Left renal cortex interstitium (tissue), 4 donors: ENCODE data around the gene SERTM2. TPM values are rescaled to one million over a fixed set of nuclear protein-coding genes. Genes with fewer than 3 reads are reported as not detected.
"Not testable (repeated sequence)": the region's sequence is repeated elsewhere in the genome, so short reads cannot be mapped to it uniquely, and the experiment has no call there.

Experiments used
- DNase-seq, 4 donors: peaks; one replicate each; pipeline ENCODE4 v3.0.0-alpha.2; 2013; ENCODE audit warnings: low read depth in 4 of 4, low spot score in 2 of 4, missing footprints in 1 of 4
- polyA plus RNA-seq, 4 donors: library from polyadenylated mRNA; unstranded; fragments of 120-200 nt; gene quantifications; one replicate each; pipeline ENCODE4 v1.2.1, GENCODE V29; 2013; ENCODE audit not compliant: insufficient read length in 4 of 4

The SERTM2 gene
- under 1 TPM in 1 of 4 donors, not detected in 3; 0.08 TPM for polyA plus RNA-seq

- DNase-seq: no peak
Measured at GRCh38 chrX:111511477-111511876, at the start of gene SERTM2. SERTM2 (plus strand) TSS chrX:111511645; CDS start chrX:111518858, 7,213 bp downstream.

- DNase-seq: no peak
Measured at GRCh38 chrX:111465669-111466068, 45.8 kb upstream of the SERTM2 start.

DNA sequence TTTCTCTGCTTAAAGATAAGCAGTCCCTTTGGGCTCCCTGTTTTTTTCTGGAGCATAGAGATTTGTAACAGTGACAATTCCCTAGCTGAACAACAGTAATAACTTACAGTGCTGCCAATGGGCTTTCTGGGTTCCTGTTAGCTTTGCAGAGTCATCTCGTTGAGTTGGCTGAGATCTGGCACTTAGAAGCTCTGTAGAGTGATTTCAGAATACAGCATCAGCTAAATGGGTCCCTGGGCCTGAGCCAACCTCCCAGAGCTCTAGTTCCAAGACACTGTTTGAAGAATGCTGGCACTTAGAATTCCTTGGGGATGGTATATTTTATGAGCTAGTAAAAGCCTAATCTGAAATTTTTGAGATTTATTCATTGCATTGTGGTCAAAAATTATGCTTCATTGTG is 43.5 kb upstream of the SERTM2 start:
- no peak for DNase-seq

GRCh38 chrX:111470681-111471403 is 40.6 kb upstream of the SERTM2 start:
- DNase-seq: no peak

DNA sequence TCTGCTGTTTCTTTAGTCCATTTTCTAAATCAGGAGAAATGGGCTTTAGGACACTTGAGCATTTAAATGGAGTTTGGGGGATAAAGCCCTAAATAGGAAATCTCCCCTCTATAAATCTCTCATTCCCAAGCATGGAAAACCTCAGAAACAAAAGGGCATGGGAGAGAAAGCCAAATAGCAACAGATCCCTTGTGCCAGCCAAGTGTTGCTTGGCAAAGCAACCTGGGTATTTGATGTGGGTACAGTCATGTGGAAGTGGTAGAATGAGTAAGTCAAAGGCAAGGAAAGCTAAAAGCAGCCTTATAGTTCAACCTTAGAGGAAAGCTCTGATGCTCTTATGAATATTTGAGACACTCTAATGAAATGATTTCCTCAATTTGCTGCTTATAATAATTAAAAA is 29.5 kb upstream of the SERTM2 start:
- DNase-seq: no peak

DNA sequence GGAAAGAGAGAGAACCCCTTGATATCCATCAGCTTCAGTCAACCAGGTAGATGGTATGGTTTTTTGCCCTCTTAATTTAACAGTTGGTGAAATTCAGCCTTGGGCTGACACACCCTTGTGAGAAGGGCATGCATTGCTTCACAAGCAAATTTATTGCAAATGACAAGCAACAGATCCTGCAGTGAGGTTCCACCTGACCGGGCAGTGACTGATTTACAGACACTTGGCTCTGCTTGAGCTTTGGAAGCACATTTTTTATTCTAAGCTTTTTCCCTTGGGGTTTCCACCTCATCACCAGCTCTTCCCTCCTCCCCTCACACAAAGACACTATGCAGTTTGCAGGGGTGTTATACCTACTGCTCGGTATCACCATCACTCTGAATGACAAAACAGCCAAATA is 28.3 kb upstream of the SERTM2 start:
- peak in 3 of 4 donors; percentile 13 to 58 (median 34) for DNase-seq

GRCh38 chrX:111483881-111484280 is 27.6 kb upstream of the SERTM2 start:
- DNase-seq: no peak

GRCh38 chrX:111490688-111491087 is 20.8 kb upstream of the SERTM2 start:
- DNase-seq: no peak

DNA sequence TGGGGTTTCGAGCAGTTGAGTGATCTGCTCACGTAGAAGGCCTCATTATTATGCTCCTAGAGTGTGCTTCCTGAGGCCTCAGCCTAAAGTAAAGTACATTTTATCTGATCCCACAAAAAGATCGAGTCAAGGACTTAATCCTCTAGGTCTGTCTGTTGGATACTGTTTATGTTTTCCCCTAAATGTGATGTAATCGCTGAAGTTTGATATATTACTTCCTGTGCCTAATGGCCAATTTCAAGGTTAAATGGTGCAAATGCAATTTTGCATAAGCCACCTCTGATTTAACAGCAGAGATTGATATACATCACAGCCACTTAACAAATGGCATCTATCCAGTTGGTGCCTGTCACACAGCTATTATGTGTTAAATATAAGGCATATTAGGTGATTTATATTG is 19.4 kb upstream of the SERTM2 start:
- DNase-seq: no peak

DNA sequence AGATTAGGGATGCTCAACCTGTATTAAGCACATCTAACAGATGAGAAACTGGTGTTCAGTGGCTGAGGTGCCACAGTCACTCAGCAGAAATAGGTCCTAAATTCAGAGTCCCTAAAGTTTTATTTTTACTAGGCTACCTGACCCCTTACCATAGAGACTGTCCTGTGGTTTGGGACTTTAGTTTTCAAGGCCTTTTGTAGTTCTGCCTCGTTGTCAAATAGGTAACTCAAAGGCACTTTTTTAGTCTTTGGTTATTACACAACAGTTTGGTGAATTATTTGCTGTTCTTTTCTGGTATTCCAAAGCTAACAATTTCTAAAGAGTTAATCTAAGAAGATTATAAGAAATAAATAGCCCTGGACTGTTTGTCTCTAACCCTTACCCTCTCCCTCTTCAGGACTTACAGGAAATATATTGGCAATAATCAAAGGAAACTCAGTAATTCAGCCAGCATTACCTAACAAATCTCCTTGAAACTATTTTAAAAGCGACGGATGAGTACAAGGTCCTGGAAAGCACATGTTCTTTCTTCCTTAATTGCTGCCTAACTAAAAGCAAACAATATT is 12.8 kb upstream of the SERTM2 start:
- DNase-seq: no peak

GRCh38 chrX:111503485-111503993 is 7.9 kb upstream of the SERTM2 start:
- DNase-seq: no peak

GRCh38 chrX:111504941-111505340 is 6.5 kb upstream of the SERTM2 start:
- no peak for DNase-seq

DNA sequence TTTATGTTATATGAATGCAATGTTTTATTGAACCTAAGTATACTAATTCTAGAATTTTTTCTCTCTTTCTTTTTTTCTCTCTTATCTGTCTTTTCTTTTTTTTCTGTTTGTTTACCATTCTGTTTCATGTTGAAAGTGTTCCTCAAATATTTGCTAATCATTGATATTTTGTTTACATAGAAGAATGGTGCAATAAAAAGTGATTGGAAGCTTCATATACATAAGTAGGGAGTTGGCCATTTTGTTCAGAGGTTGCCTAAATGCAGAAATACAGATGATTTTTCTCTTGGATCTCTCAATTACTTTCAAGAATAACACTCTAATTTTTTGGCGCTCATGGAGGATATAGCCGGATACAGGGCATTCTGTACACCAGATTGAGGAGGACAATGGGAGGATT is 5.7 kb upstream of the SERTM2 start:
- no peak for DNase-seq

- DNase-seq: no peak
Measured at GRCh38 chrX:111506826-111507225, 4.6 kb upstream of the SERTM2 start.

GRCh38 chrX:111507933-111508332 is 3.5 kb upstream of the SERTM2 start:
- DNase-seq: no peak

DNA sequence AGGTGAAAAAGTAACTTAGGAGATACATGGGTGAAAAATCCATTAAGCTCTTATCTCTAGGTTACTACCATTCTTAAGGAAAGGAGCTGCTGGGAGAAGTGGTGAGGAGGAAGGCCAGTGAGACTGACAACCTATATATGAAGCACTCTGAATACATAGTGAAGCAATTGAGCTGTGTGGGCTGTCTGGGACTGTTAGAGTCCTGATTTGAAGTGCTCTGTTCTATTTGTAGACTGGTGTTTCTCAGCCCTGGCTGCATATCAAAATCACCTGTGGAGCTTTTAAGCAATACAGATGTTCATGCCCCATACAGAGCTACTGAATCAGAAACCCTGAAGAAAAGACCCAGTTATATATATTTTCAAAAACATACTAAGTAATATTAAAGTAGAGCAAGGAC is 3.9 kb downstream of the SERTM2 start:
- DNase-seq: no peak

DNA sequence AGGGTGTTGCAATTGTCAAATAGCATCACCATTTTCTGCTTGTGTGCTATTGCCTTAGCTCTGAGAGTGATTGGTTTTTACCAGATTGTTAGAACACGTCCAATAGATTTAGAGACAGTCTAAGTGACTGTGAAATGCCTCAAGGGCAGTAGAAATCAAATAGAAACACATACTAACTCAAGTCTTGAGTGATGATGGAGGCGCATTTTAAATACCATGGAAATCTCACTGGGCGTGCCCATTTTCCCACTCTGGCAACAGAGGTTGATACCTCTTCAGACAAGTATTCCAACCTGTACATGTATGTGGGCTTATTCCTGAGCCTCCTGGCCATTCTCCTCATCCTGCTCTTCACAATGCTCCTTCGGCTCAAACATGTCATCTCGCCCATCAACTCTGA is 7.2 kb downstream of the SERTM2 start:
- DNase-seq: no peak

DNA sequence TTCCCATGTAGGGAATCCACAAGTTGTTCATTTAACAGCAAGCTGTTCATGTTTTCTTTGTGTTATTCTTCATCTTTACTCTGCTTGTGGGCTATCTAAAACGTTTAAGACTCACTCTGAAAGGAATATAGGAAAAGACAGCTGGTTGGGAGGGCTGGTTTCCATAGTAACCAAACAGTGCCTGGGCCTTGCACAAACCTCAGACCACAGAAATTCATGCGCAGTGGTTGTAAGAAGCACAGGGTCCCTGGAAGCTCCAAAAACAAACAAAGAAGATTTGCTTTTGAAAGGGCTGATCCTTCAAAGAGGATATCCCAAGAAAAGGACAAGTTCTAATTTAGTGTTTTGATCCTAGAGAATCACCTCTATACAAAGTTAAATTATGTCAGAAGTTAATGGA is 7.8 kb downstream of the SERTM2 start:
- peak in 1 of 4 donors; percentile 15 for DNase-seq

DNA sequence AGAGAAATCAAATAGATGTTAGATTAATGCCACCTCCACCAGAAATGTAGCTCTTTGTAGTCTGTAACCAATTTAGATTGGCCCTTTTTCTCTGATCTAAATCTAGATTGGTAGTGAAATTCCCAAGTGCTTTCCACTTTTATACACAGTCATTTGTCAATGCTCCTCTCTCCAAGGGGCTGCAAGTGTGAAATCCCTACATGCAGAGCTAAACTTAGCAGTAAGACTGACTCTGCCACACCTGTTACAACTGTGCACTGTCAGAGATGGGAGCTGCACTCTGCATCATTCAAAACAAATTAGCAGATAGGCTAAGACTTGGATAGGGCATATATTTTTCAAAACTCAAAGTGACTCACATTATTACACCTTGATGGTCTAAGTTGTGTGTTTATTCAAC is 9.1 kb downstream of the SERTM2 start:
- DNase-seq: no peak

DNA sequence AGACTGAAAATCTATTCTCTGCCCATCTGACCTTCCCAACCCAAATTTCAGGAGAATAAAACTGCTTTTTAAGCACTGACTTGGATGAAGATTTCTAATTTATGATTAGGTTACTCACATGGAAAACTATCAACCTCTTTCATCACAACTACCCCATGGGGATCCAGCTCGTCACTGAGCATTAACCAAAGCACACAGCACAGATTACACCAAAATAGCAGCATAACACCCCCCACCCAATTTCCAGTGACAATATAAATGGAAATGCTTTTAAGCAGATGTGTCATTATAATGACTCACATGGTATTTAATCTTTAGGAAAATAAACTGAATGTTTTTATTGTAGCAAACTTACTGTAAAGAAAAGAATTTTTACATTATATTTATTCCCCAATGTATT is 9.7 kb downstream of the SERTM2 start:
- DNase-seq: no peak

DNA sequence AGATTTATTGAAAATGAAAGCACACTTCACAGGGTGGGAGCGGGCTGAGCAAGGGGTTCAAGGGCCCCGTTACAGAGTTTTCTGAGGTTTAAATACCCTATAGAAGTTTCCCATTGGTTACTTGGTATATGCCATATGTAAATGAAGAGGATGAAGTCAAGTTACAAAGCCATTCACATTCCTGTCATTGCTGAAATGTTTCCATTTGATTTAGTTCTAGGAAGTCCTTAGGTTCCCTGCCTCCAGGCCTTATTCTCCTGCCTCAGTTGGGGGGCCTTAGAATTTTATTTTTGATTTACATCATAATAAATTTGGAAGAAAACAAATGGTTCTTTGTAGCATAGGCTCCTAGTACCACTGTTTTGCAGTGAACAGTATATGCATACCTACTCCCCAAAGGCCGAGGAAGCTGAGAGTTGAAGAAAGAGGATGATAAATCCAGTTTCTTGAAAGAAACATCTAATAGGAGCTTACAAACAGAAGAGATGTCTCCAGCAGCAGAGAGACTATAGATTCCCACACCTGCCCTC is 31.8 kb downstream of the SERTM2 start:
- DNase-seq: no peak

DNA sequence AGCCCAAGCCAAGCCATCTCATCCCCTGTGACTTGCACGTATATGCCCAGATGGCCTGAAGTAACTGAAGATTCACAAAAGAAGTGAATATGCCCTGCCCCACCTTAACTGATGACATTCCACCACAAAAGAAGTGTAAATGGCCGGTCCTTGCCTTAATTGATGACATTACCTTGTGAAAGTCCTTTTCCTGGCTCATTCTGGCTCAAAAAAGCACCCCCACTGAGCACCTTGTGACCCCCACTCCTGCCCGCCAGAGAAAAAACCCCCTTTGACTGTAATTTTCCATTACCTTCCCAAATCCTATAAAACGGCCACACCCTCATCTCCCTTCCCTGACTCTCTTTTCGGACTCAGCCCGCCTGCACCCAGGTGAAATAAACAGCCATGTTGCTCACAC is 37.8 kb downstream of the SERTM2 start:
- not testable (repeated sequence) for DNase-seq
